ENCODE measurements around the gene ADAMTSL3.

GRCh38 chr15:83700082-83700481, 46.2 kb downstream of the ADAMTSL3 start:
- TF ChIP-seq JUN (CRISPR knock-in tag; IDR thresholded peaks at IDR 0.05) (no peak), CTCF (IDR thresholded peaks at IDR 0.05) (no peak), USF2 (CRISPR knock-in tag; IDR thresholded peaks at IDR 0.05) (no peak), JAZF1 (CRISPR knock-in tag; IDR thresholded peaks at IDR 0.05) (no peak), E2F5 (CRISPR knock-in tag; IDR thresholded peaks at IDR 0.05) (no peak), FOXP1 (CRISPR knock-in tag; IDR thresholded peaks at IDR 0.05; ENCODE audit: borderline replicate concordance) (no peak), ZNF232 (CRISPR knock-in tag; IDR thresholded peaks at IDR 0.05) (no peak)
